Measurements from ENCODE around the gene CHADL.

DNA sequence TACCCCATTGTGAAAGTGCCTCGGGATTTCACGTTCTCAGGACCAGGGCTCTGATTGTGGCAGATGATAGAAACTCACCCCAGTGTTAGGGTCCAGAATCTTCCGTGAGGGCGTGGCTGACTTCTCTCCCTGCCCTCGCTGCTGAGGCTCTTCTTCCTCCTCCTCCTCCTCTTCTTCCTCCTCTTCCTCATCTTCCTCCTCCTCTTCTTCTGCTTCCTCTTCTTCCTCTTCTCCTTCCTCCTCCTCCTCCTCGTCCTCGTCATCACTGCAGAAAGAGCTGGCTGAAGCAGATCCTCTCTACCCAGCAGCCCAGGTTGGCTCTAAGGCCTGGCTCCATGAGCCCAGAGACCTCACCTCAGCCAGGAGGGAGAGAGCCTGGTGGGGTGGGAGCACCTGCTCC lies 13.5 kb upstream of the CHADL start:
- TF ChIP-seq ZZZ3 (IDR thresholded peaks at IDR 0.05; ENCODE audit: control insufficient read depth, insufficient read length, low read depth) (no peak), FOXK2 (IDR thresholded peaks at IDR 0.05) (no peak), NR2C2 (IDR thresholded peaks at IDR 0.05; ENCODE audit: borderline replicate concordance, control insufficient read depth, insufficient read length, low read depth) (no peak), PAX8 (IDR thresholded peaks at IDR 0.05) (no peak)
